ENCODE results near the gene EIF3J.

- no peak for TF ChIP-seq CTCF (IDR thresholded peaks at IDR 0.05)
- no peak for TF ChIP-seq POLR2A (IDR thresholded peaks at IDR 0.05)
- TF ChIP-seq EP300 (IDR thresholded peaks at IDR 0.05) = no peak
Measured at GRCh38 chr15:44519537-44519936, 17.4 kb upstream of the EIF3J start.
